Left lobe of liver (tissue), 2 donors: ENCODE measurements around the gene KIAA0513. TPM values are rescaled to one million over a fixed set of nuclear protein-coding genes. Genes with fewer than 3 reads are reported as not detected.

Experiments used
- ATAC-seq: fragments of 200-7000 bp; cut with Tn5 transposase; one replicate; pipeline ENCODE4 v1.9.1; 2020; ENCODE audit warnings: mild to moderate bottlenecking, moderate library complexity
- DNase-seq: peaks from one replicate; pipeline ENCODE4 v3.0.0-alpha.2; 2020; ENCODE audit warnings: low spot score
- total RNA-seq: library from RNA; stranded (reverse); gene quantifications from one replicate; pipeline ENCODE4 v1.2.1, GENCODE V29; 2021
- donor health status: DM: no; HTN: no; CAD: no; lungs with moderate emphysema.
- donor health status: DM: no; HTN: yes; CAD: no.

The KIAA0513 gene
- total RNA-seq, 1 donor from 2014 or later = 5.0 TPM

GRCh38 chr16:85085721-85086120, 58.1 kb downstream of the KIAA0513 start:
- no peak for ATAC-seq

GRCh38 chr16:85086347-85087291, 59.0 kb downstream of the KIAA0513 start:
- DNase-seq (peak; percentile 62), ATAC-seq (peak; percentile 70)

More at GRCh38 chr16:85085721-85086120, 58.1 kb downstream of the KIAA0513 start:
- DNase-seq = no peak

DNA sequence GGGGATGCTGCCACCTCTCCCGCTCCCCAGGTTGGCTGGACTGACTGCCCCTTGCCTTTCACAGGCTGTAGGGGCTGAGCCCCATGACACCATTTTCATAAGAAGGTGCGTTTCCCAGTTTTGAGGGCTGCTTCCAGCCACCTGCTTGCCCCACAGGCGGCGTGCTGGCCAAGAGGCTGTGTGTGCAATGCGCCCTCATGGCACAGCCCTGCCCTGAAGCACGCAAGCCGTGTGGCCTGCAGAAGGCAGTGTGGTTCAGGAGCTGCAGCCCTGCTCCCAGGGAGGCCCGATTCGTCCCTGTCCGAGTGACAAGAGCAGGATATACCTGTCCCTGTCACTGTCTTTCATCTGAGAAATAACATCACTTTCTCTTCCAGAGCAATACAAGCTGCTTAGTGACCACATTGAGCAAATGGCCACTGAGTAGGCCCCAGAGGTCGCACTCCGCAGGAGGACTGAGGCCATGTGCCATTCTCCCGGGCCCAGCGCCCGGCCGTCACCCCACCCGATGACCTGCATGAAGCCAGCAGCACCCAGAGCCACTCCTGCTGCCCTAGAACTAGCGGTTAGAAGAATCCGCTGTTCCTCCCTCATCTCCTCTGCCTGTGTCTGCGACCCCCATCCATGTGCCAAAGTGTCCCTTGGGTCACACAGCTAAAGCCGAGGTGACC, 60.4 kb downstream of the KIAA0513 start:
- DNase-seq (no peak), ATAC-seq (no peak)

DNA sequence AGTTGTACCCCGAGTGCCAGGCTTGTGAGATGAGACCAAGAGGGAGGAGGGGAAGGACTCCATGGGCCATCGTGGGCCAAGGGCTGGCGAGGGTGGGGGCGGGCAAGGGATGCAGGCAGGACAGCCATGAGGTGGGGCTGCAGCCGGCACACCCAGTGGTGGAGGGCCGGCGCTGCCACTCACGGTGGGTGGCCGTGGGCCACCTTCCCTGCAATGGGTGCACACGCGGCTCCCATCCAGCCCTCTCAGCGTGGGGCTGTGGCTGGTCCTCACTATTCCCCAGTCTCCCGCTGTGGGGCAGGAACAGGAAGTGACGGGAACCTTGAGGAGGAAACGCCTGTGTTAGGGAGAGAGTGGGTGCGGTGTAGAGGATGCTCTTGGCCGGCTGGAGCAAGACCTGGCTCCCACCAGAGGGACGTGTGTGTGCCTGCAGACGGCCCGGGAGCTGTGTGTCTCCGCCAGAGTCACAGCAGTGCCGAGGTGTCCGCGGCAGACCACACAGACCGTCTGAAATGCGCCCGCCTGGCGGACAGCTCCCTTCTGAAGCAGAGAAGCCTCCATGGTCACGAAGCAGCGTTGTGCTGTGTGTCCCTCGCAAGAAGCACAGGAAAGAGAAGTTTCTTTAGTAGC, 61.1 kb downstream of the KIAA0513 start:
- ATAC-seq = no peak
- DNase-seq = no peak

DNA sequence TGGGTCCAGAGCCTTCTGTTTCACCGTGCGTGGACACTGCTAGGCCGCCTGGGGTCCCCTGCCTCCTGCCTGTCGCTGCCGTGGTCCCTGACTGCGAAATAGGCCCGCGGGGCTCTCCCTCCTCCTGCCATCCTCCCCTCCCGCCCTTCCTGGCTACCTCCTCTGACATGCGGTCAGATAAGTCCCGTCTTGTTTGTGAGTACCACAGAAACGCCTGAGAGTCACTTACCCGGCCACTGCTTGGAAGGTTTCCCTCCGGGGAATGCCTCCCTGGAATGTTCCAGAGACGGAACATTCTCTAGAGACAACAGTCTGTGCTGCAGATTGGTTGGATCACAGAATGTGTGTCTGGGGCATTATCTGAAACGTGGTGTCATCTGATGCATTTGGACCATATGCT, 61.9 kb downstream of the KIAA0513 start:
- DNase-seq (no peak), ATAC-seq (no peak)

- no peak for DNase-seq
- ATAC-seq = no peak
Observed at GRCh38 chr16:85090181-85090580, 62.6 kb downstream of the KIAA0513 start.

DNA sequence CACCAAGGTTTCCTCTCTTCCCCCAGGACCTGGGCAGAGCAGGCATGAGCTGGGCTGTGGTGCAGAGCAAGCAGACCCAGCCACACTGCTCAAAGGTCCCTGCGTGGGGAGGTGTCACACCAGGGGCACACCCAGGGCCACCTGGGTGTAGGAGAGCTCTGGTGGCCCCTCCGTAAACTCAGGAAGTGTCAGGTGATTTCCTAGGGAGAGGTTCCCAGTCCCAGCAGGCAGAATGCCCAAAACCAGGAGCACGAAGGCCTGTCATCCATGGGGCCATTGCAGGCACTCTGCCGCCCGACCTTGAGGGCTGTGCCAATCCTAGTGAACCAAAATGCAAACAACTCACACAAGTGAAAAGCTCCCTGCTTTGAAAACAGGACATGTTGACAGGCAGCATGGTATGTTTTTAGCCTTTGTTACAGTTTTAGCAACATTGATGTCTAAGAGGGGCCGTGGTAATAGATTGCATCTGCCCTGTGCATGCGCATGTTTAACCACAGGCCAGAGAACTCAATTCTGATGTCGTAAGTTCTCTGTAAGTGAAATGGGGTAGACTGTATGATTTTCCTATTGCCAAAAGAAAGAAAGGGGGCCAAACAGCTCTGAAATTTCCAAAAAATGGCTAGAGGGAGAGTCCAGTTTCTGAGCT, 63.4 kb downstream of the KIAA0513 start:
- peak; percentile 83 for DNase-seq
- ATAC-seq = peak; percentile 78

GRCh38 chr16:85091522-85091910, 63.9 kb downstream of the KIAA0513 start:
- DNase-seq = no peak
- no peak for ATAC-seq

DNA sequence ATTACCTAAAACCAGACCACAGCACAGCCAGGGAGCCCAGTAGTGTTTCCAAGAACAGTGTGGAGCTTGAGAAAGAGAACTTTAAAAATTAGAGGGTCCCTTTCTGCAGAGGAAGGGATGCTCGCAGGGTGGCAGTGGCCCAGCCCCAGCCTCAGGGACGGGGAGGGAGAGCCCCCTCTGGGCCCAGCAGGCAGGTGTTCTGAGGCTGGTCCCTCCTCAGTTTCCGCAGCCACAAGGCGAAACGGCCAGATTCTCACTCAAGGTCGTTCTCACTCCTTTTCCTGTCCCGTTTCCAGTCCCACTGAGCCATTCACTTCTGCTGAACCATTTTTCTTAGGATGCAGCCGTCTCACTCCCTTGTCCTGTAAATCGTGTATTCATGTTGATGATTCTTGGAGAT, 64.7 kb downstream of the KIAA0513 start:
- no peak for DNase-seq

GRCh38 chr16:85092851-85093250, 65.3 kb downstream of the KIAA0513 start:
- ATAC-seq (no peak), DNase-seq (no peak)

More for the DNA sequence above, 64.7 kb downstream of the KIAA0513 start:
- ATAC-seq = no peak

- ATAC-seq (no peak), DNase-seq (no peak)
Observed at GRCh38 chr16:85093705-85094104, 66.1 kb downstream of the KIAA0513 start.

- no peak for ATAC-seq
- no peak for DNase-seq
Observed at GRCh38 chr16:85094176-85094805, 66.7 kb downstream of the KIAA0513 start.

DNA sequence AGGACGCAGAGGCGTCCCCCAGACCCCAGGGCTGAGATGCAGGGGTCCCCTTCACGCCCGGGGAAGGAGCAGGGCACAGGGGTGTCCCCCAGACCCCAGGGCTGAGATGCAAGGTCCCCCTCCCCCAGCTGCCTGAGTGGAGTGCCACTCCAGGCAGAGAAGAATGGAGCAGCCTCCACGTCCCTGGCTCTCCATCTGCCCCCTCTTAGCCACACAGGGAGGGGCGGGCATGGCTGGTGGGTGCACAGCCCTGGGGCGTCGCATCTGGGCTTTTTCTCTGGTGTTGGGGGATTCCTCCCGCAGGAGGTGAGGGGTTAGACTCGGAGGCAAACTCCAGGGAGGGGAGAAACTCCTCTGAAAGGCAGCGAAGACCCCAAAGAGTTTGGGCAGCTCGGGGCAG, 67.2 kb downstream of the KIAA0513 start:
- DNase-seq (no peak), ATAC-seq (no peak)

- ATAC-seq (no peak), DNase-seq (no peak)
Observed at GRCh38 chr16:85096921-85097320, 69.3 kb downstream of the KIAA0513 start.

DNA sequence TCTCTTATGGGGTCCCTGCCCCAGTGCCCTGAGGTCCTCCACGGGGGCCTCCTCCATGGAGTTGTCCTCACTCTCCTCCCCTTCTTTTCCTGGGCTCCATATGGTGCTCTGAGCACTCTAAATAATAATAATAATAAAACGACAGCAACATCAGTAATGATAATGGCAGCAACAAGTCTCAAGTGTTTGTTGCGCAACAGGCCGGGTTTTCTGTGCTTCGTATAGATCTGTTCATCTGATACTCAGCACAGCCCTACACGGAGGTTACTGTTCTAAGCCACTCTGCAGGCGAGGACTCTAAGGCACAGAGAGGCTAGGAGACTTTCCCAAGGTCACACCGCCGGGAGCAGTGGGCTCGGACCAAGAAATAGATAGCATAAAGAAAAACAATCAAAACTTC, 71.0 kb downstream of the KIAA0513 start:
- ATAC-seq (no peak), DNase-seq (no peak)

DNA sequence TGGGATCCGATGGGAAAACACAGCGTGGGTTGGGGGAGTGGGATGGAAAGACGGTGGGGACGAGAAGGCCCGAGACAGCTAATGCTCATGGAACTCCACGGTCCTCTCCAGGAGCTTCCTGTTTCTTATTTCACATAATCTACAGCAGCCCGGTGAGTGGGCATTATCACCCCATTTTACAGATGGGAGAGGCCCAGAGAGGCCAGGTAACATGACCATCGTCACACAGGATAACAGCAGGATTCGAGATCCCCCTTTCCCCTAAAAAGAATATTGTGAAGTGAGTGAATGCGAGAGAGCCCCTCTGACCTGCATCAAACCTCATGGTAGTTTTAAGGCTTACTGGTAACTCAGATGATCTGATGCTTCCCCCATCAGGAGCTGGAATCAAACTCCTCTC, 72.7 kb downstream of the KIAA0513 start:
- ATAC-seq (no peak), DNase-seq (no peak)

GRCh38 chr16:85101956-85102630, 74.5 kb downstream of the KIAA0513 start:
- DNase-seq (no peak), ATAC-seq (no peak)

DNA sequence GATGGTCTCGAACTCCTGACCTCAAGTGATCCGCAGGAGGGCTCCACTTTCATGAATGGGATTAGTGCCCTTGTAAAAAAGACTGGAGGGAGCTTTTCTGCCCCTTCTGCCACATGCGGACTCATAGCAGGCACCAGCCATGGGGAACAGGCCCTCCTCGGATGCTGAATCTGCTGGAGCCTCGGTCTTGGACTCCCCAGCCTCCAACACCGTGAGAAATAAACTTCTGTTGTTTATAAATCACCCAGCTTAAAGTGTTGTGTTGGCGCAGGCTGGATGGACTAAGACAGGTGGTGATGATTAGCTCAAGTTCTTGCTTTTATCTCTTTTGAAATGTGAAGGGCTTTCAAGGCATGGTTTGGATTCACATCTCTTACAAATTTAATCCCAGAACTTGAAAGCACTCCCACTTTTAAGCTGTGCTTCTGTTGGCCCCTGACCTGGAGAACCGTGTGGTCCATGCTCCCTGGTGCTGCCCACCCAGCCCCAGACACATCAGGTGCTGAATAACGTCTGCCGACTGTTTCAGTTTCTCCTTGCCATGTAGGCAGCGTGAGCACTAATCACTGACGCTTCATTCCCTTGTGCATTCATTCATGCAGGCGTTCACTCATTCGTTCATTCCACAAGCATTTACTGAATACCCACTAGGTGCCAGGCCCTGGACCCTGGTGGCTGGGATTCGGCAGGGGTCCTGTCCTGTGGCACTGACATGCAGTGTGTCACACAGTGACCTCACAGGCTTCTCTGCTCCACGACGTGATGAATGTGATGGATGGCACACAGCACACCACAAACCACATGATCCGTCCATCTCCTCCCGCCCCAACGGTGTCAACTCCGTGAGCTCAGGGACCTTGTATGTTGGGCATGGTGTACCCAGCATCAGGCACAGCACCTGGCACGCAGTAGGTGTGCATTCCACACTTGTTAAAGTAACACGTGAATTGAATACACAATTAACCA, 75.8 kb downstream of the KIAA0513 start:
- no peak for ATAC-seq

DNA sequence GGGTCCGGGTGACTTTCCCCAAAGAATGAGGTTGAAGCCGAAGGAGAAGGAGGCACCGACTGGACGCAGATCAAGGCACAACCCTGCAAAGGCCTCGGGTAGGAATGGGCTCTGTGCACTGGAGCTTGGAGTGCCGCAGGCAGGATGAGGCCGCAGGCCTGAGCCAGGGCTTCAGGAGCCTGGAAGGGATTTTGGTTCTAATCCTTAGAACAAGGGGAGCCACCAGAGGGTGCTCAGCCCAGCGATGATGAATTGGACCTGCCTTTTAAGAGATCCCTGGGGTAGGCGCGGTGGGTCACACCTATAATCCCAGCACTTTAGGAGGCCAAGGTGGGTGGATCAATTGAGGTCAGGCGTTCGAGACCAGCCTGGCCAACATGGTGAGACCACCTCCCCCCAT, 76.6 kb downstream of the KIAA0513 start:
- no peak for DNase-seq
- no peak for ATAC-seq

More for the DNA sequence above, 75.8 kb downstream of the KIAA0513 start:
- DNase-seq = no peak
